HG03469 (cell line): ENCODE data around the gene DNASE1.
"Not testable (repeated sequence)": the region's sequence is repeated elsewhere in the genome, so short reads cannot be mapped to it uniquely, and the experiment has no call there.

Experiments
- ATAC-seq: cut with Tn5 transposase; IDR thresholded peaks from one replicate; pipeline ENCODE4 v1.9.1; 2021; ENCODE audit warnings: mild to moderate bottlenecking, moderate library complexity, moderate number of reproducible peaks; ENCODE audit not compliant: unreplicated experiment

DNASE1 gene

GRCh38 chr16:3640632-3641501 lies 13.6 kb upstream of the DNASE1 start:
- ATAC-seq = no peak

GRCh38 chr16:3641801-3642396 lies 12.6 kb upstream of the DNASE1 start:
- no peak for ATAC-seq

- ATAC-seq = no peak
These were observed 11.9 kb upstream of the DNASE1 start for GRCh38 chr16:3642397-3643094.

DNA sequence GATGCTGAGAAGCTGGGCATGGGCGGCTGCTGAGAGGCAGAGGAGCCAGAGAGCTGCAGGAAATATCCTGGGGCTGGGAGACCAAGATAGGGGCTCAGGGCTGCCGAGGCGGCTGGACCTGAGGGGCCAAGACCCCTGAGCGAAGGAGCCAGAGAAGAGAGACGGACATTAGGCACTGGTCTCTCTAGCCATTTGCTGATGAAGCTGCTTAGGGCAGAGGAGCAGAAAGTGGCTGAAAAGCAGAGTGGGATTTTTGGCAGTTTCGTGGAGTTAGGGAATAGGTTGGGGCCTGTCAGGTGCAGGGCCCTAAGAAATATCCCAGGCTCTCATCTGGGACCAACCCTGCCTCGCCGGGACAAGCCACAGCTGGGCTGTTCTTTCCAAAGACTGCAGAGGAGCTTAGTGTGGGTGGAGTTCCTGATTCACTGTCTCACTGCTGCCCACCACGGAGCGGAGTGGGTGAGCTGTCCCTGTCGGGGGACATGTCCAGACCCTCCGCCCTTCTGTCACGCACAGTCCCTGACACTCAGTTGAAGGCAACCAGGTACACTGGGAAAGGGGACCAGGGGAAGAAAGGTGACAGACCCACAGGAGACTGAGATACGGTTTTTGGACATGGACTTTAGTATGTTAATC lies 11.3 kb upstream of the DNASE1 start:
- ATAC-seq = no peak

GRCh38 chr16:3645108-3645503 lies 9.4 kb upstream of the DNASE1 start:
- ATAC-seq = no peak

- ATAC-seq = no peak
These were observed 8.8 kb upstream of the DNASE1 start for GRCh38 chr16:3645504-3646347.

GRCh38 chr16:3646348-3646920 lies 8.1 kb upstream of the DNASE1 start:
- ATAC-seq = no peak

GRCh38 chr16:3650631-3651265 lies 3.7 kb upstream of the DNASE1 start:
- no peak for ATAC-seq

DNA sequence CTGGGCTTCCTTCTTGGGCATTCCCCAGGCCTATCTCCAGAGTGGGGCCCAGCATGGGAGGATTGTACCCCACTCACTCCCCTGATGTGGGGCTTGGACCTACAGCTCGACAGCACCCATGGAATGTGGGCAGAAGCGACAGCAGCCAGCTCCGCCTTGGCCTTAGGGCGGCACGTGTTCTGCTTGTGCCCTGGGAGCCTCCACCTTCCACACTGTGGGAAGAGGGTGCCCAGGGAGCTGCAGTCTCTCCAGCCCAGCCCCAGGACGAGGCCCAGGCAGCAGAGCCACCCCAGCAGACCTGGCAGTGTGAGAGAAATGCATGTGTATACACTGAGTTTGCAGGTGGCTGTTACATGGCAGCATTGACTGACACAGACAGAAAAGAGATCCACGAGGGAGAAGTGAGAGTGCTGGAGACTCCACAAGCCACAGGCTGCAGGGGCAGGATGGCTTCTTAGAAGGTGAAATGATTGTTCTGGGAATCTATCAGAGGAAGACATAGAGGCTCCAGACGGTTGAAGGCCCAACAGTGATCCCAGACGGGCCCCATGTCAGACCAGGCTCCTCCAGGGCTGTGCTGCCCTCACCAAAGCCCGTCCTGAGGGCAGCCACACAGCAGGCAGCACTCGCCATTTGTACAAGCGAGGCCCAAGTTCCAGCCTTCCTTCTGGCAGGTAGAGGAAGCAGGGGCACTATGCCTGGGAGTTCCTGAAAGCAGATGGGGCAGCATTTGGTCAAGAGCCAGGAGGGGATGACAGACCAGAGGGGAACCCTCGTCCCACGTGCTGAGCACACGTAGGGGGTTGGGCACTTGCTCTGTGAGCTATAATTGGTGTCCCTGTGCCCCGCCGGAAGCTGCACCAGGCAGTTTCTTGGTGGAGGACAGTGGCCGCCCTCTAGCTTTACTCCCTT lies 2.8 kb upstream of the DNASE1 start:
- ATAC-seq = no peak

GRCh38 chr16:3652373-3653195 lies 1.9 kb upstream of the DNASE1 start:
- ATAC-seq = no peak

- ATAC-seq = no peak
These were observed 522 bp downstream of the DNASE1 start for GRCh38 chr16:3655030-3655395.

DNA sequence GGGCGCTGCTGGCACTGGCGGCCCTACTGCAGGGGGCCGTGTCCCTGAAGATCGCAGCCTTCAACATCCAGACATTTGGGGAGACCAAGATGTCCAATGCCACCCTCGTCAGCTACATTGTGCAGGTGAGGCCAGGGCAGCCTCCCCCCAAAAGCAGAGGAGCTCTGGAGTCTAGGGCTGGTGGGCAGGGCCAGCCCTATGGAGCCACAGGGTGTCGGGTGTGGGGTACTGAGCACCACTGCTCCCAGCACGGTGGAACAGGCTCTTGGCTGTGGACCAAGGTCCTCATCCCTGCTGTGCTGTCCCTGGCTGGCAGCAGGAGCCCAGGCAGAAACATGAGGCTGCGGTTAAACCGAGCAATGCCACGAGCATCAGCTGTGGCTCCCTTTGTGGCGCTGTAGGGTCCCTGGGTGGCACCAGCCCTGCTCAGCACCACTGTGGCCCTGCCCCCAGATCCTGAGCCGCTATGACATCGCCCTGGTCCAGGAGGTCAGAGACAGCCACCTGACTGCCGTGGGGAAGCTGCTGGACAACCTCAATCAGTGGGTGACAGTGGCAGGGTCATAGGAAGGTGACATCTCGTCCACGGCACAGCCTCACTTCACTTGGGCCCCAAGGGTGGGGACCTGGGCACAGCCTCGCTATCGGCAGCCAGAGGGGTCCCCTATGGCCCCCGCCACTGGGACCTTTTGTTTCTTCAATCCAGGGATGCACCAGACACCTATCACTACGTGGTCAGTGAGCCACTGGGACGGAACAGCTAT lies 1.1 kb downstream of the DNASE1 start:
- no peak for ATAC-seq

DNA sequence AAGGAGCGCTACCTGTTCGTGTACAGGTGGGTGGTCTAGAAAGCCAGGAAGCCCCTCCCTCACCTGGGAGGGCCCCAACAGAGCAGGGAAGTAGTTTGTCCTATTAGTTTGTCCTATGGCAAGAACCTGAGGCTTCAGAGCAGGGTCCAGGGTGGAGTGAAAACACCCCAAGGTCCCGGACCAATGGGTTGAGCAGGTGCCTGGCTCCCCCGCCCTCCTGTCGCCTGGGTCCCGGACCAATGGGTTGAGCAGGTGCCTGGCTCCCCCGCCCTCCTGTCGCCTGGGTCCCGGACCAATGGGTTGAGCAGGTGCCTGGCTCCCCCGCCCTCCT lies 1.6 kb downstream of the DNASE1 start:
- not testable (repeated sequence) for ATAC-seq

- ATAC-seq = no peak
These were observed 2.3 kb downstream of the DNASE1 start for GRCh38 chr16:3656491-3657468.

- ATAC-seq = no peak
These were observed 4.8 kb downstream of the DNASE1 start for GRCh38 chr16:3659251-3659650.

DNA sequence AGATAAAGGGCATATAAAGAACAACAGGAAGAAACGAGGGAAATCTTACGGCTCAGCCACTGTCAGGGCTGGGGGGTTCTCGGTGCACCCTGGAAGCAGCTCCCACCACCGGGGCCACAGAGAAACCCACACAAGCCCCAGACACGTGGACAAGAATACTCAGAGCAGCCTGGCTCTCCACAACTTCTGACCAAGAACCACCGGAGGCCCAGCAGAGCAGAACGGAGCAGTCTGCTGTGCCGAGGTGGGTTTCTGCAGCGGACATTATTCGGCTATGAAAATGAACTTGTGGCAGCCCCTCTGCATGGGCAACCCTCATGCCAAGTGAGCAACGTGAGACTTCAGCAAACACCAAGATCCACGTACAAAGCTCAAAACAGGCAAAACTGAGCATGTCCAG lies 6.8 kb downstream of the DNASE1 start:
- no peak for ATAC-seq
